Measurements from ENCODE around the gene COG5. TPM values are rescaled to one million over a fixed set of nuclear protein-coding genes. Genes with fewer than 3 reads are reported as not detected.

Gene COG5
- total and polyA plus RNA-seq, 2 of the 8 experiments (the other 6 are each of a cell fraction or from before 2014, with no cell fraction given) = 10.5 to 28.1 TPM

GRCh38 chr7:107597953-107598352 is 34.2 kb upstream of the COG5 start (continued):
- TF ChIP-seq RAD21 (IDR thresholded peaks at IDR 0.05 in 1 of 2, conservative IDR thresholded peaks at IDR 0.05 in 1 of 2; ENCODE audit: low read depth in 2 of 2, low read length in 2 of 2) = no peak
- TF ChIP-seq JUN (IDR thresholded peaks at IDR 0.05; ENCODE audit: low read depth, low read length) = no peak
- TF ChIP-seq ZNF274 (IDR thresholded peaks at IDR 0.05; ENCODE audit: borderline replicate concordance, extremely low read depth, low read length) = no peak
